ENCODE data around the gene SLC6A12.

- TF ChIP-seq CTCF (IDR thresholded peaks at IDR 0.05) (no peak), POLR2A (IDR thresholded peaks at IDR 0.05) (no peak)
Measured at GRCh38 chr12:214003-214741, at the start of gene SLC6A12.
